HG03521 (cell line): ENCODE data around the gene GPR149.
"Not testable (repeated sequence)": the region's sequence is repeated elsewhere in the genome, so short reads cannot be mapped to it uniquely, and the experiment has no call there.

ENCODE experiments used
- ATAC-seq: cut with Tn5 transposase; IDR thresholded peaks from one replicate; pipeline ENCODE4 v1.9.1; 2021; ENCODE audit warnings: mild to moderate bottlenecking, moderate library complexity; ENCODE audit not compliant: unreplicated experiment

GPR149 gene

GRCh38 chr3:154430014-154430413, at the start of gene GPR149:
TSS of gene GPR149 (minus strand) at chr3:154430190. CDS start at chr3:154429615, 575 bp downstream.
- no peak for ATAC-seq

GRCh38 chr3:154473769-154474168, 43.8 kb upstream of the GPR149 start:
- no peak for ATAC-seq

GRCh38 chr3:154469585-154469984, 39.6 kb upstream of the GPR149 start:
- ATAC-seq, result no peak

GRCh38 chr3:154464440-154465190, 34.6 kb upstream of the GPR149 start:
- ATAC-seq, result no peak

GRCh38 chr3:154458560-154458959, 28.6 kb upstream of the GPR149 start:
- no peak for ATAC-seq

- not testable (repeated sequence) for ATAC-seq
Measured at GRCh38 chr3:154439081-154439480, 9.1 kb upstream of the GPR149 start.

- no peak for ATAC-seq
Measured at GRCh38 chr3:154431043-154431442, 1.1 kb upstream of the GPR149 start.

GRCh38 chr3:154428286-154429206, 1.4 kb downstream of the GPR149 start:
- no peak for ATAC-seq

GRCh38 chr3:154427685-154428285, 2.2 kb downstream of the GPR149 start:
- ATAC-seq, result no peak

GRCh38 chr3:154422694-154423093, 7.3 kb downstream of the GPR149 start:
- no peak for ATAC-seq

GRCh38 chr3:154421083-154421482, 8.9 kb downstream of the GPR149 start:
- no peak for ATAC-seq

GRCh38 chr3:154398084-154398967, 31.7 kb downstream of the GPR149 start:
- peak; percentile 95 for ATAC-seq

GRCh38 chr3:154389861-154390260, 40.1 kb downstream of the GPR149 start:
- ATAC-seq, result no peak

GRCh38 chr3:154384479-154384878, 45.5 kb downstream of the GPR149 start:
- no peak for ATAC-seq

- ATAC-seq, result no peak
Measured at GRCh38 chr3:154378311-154378710, 51.7 kb downstream of the GPR149 start.

GRCh38 chr3:154367221-154367620, 62.8 kb downstream of the GPR149 start:
- no peak for ATAC-seq

GRCh38 chr3:154364849-154365248, 65.1 kb downstream of the GPR149 start:
- ATAC-seq, result no peak

GRCh38 chr3:154361099-154361498, 68.9 kb downstream of the GPR149 start:
- no peak for ATAC-seq

- ATAC-seq, result no peak
Measured at GRCh38 chr3:154356009-154356408, 74.0 kb downstream of the GPR149 start.

GRCh38 chr3:154349223-154349622, 80.8 kb downstream of the GPR149 start:
- no peak for ATAC-seq
